Measurements from ENCODE around the gene NHLH2. TPM values are rescaled to one million over a fixed set of nuclear protein-coding genes. Genes with fewer than 3 reads are reported as not detected.

Gene NHLH2
- total RNA-seq, 1 experiment from 2014 or later, result not detected

GRCh38 chr1:115837341-115837739 lies 3.6 kb downstream of the NHLH2 start:
- no TSS peak for BruUV-seq (replicated peaks)
- no peak for TF ChIP-seq EZH2 (IDR thresholded peaks at IDR 0.05; ENCODE audit: low read depth)
- no peak for TF ChIP-seq CTCF (conservative IDR thresholded peaks at IDR 0.05)
- Histone ChIP-seq H3K79me2 (ENCODE audit: low read depth) (no peaks in the 10 kb centered on the region), H3K27ac (no peak overlapping the region), H2AFZ (no peak overlapping the region), H3K4me2 (no peak overlapping the region), H3K4me3 (no peak overlapping the region), H4K20me1 (ENCODE audit: insufficient read depth) (no peaks in the 10 kb centered on the region), H3K27me3 (ENCODE audit: insufficient read depth, low read depth) (peaks cover 20% of the 10 kb centered on the region), H3K9me2 (ENCODE audit: insufficient read depth) (no peaks in the 10 kb centered on the region), H3K9me3 (ENCODE audit: insufficient read depth, low read depth) (no peaks in the 10 kb centered on the region), H3K36me3 (ENCODE audit: low read depth) (no peaks in the 10 kb centered on the region), H3K4me1 (replicated peaks; ENCODE audit: insufficient read depth) (no peaks in the 10 kb centered on the region), H3F3A (ENCODE audit: insufficient read depth, low read depth) (no peaks in the 10 kb centered on the region)
- intact Hi-C loops (cut with micrococcal nuclease; ENCODE audit: unreplicated experiment), result no loop called here
- ChIA-PET POLR2A (ENCODE audit: unreplicated experiment) (no interaction called here), CTCF (no interaction called here)
- DNase-seq, result no peak

- Histone ChIP-seq H4K20me1 (ENCODE audit: insufficient read depth) (no peaks in the 10 kb centered on the region), H3K4me3 (no peak overlapping the region), H2AFZ (no peak overlapping the region), H3K27me3 (ENCODE audit: insufficient read depth, low read depth) (no peaks in the 10 kb centered on the region), H3K4me1 (replicated peaks; ENCODE audit: insufficient read depth) (no peaks in the 10 kb centered on the region), H3K27ac (no peak overlapping the region), H3K9me3 (ENCODE audit: insufficient read depth, low read depth) (no peaks in the 10 kb centered on the region), H3K36me3 (ENCODE audit: low read depth) (no peaks in the 10 kb centered on the region), H3K4me2 (no peak overlapping the region), H3K9me2 (ENCODE audit: insufficient read depth) (no peaks in the 10 kb centered on the region), H3K79me2 (ENCODE audit: low read depth) (no peaks in the 10 kb centered on the region), H3F3A (ENCODE audit: insufficient read depth, low read depth) (peaks cover 3% of the 10 kb centered on the region; the same call in 1 of the 2 replicates)
- ChIA-PET CTCF (no interaction called here), POLR2A (ENCODE audit: unreplicated experiment) (no interaction called here)
- no peak for TF ChIP-seq CTCF (conservative IDR thresholded peaks at IDR 0.05)
- TF ChIP-seq EZH2 (IDR thresholded peaks at IDR 0.05; ENCODE audit: low read depth), result no peak
- BruUV-seq (replicated peaks), result no TSS peak
- intact Hi-C loops (cut with micrococcal nuclease; ENCODE audit: unreplicated experiment), result no loop called here
- DNase-seq, result no peak
Measured at GRCh38 chr1:115833856-115834255, 7.1 kb downstream of the NHLH2 start.

- no TSS peak for BruUV-seq (replicated peaks)
- no peak for DNase-seq
- H3K4me2 ChIP-seq, result no peak overlapping the region
- no peaks in the 10 kb centered on the region for H4K20me1 ChIP-seq (ENCODE audit: insufficient read depth)
- ChIA-PET CTCF (no interaction called here), POLR2A (ENCODE audit: unreplicated experiment) (no interaction called here)
- no peaks in the 10 kb centered on the region for H3K9me3 ChIP-seq (ENCODE audit: insufficient read depth, low read depth)
- H3K4me1 ChIP-seq (replicated peaks; ENCODE audit: insufficient read depth), result no peaks in the 10 kb centered on the region
- H3K27ac ChIP-seq, result no peak overlapping the region
- H3F3A ChIP-seq (ENCODE audit: insufficient read depth, low read depth), result peaks cover 4% of the 10 kb centered on the region; the same call in 1 of the 2 replicates
- intact Hi-C loops (cut with micrococcal nuclease; ENCODE audit: unreplicated experiment), result no loop called here
- TF ChIP-seq CTCF (conservative IDR thresholded peaks at IDR 0.05), result no peak
- TF ChIP-seq EZH2 (IDR thresholded peaks at IDR 0.05; ENCODE audit: low read depth), result no peak
- no peak overlapping the region for H3K4me3 ChIP-seq
- no peaks in the 10 kb centered on the region for H3K79me2 ChIP-seq (ENCODE audit: low read depth)
- no peaks in the 10 kb centered on the region for H3K36me3 ChIP-seq (ENCODE audit: low read depth)
- no peaks in the 10 kb centered on the region for H3K27me3 ChIP-seq (ENCODE audit: insufficient read depth, low read depth)
- no peak overlapping the region; the same call in 1 of the 2 replicates for H2AFZ ChIP-seq
- H3K9me2 ChIP-seq (ENCODE audit: insufficient read depth), result no peaks in the 10 kb centered on the region
Measured at GRCh38 chr1:115832651-115833050, 8.3 kb downstream of the NHLH2 start.

Data from PC-9 (cell line).